ENCODE data around the gene MLC1.

Gene MLC1

GRCh38 chr22:50014053-50014501 is 71.1 kb downstream of the MLC1 start:
- DNase-seq, result no peak

GRCh38 chr22:50012211-50013181 is 72.7 kb downstream of the MLC1 start, which contains the start of gene IL17REL:
IL17REL (minus strand) TSS chr22:50012765; CDS start chr22:50012646, 119 bp downstream.
- DNase-seq, result no peak

- DNase-seq, result no peak
Observed at GRCh38 chr22:50011447-50012210, 73.6 kb downstream of the MLC1 start.

GRCh38 chr22:50010676-50011446 is 74.4 kb downstream of the MLC1 start:
- DNase-seq, result no peak

GRCh38 chr22:50009765-50010675 is 75.2 kb downstream of the MLC1 start:
- DNase-seq, result no peak

All from HCEC 1CT (cell line).